Measurements from ENCODE around the gene GPC6. TPM values are rescaled to one million over a fixed set of nuclear protein-coding genes. Genes with fewer than 3 reads are reported as not detected.

The GPC6 gene
- total and polyA plus RNA-seq, 2 donors (not counting 1 experiment from before 2014, with no cell fraction given) = not detected

GRCh38 chr13:93377196-93377595 lies 150.6 kb downstream of the GPC6 start:
- H3K27me3 ChIP-seq (replicated peaks in 1 of 4; ENCODE audit: control extremely low read depth in 1 of 4, control insufficient read depth in 3 of 4, insufficient read depth in 4 of 4, low read length in 3 of 4) = no peaks in the 10 kb centered on the region
- no peak overlapping the region for H3K4me3 ChIP-seq (ENCODE audit: control extremely low read depth in 1 of 5, extremely low read depth in 1 of 5, insufficient read depth in 1 of 5, low read depth in 2 of 5, low read length in 4 of 5)
- intact Hi-C loops (cut with micrococcal nuclease) = no loop called here
- ATAC-seq (ENCODE audit: low read depth) (no peak), DNase-seq (no peak)
- no peaks in the 10 kb centered on the region for H3K4me1 Mint-ChIP-seq
- H3K27ac Mint-ChIP-seq = no peak overlapping the region
- WGBS (ENCODE audit: insufficient coverage) = 73% methylated on average over 4 of the region's 5 CpGs
- H3K79me2 ChIP-seq (ENCODE audit: control insufficient read depth, insufficient read depth, low read length) = no peaks in the 10 kb centered on the region
- H3K27ac ChIP-seq (ENCODE audit: low read length in 2 of 2) = no peak overlapping the region
- peaks cover 5% of the 10 kb centered on the region for H3K9me3 Mint-ChIP-seq (ENCODE audit: insufficient read depth)
- ChIA-PET CTCF (no interaction called here), POLR2A (no interaction called here)
- no peaks in the 10 kb centered on the region for H3K9me3 ChIP-seq (ENCODE audit: control extremely low read depth in 1 of 3, control insufficient read depth in 2 of 3, insufficient read depth in 1 of 3, low read length in 2 of 3)
- no peak overlapping the region for H3K9ac ChIP-seq (ENCODE audit: low read length)
- no peak overlapping the region for H2AFZ ChIP-seq (ENCODE audit: insufficient read depth, low read depth, low read length, poor library complexity, severe bottlenecking)
- H3K4me2 ChIP-seq (replicated peaks; ENCODE audit: low read depth, low read length, poor library complexity, severe bottlenecking) = no peak overlapping the region
- no peaks in the 10 kb centered on the region for H4K20me1 ChIP-seq (ENCODE audit: control insufficient read depth, insufficient read depth, low read length, poor library complexity, severe bottlenecking)
- no peaks in the 10 kb centered on the region for H3K36me3 ChIP-seq (replicated peaks in 1 of 2; ENCODE audit: control extremely low read depth in 1 of 2, control insufficient read depth in 1 of 2, extremely low read depth in 1 of 2, insufficient read depth in 2 of 2, low read length in 1 of 2)
- no peaks in the 10 kb centered on the region for H3K4me1 ChIP-seq (ENCODE audit: control insufficient read depth in 2 of 2, insufficient read depth in 2 of 2, low read length in 2 of 2)
- no peaks in the 10 kb centered on the region for H3K27me3 Mint-ChIP-seq
- no peak overlapping the region for H3K4me3 Mint-ChIP-seq
- TF ChIP-seq CTCF (IDR thresholded peaks at IDR 0.05) (no peak), EZH2 (IDR thresholded peaks at IDR 0.05; ENCODE audit: borderline replicate concordance, insufficient read depth, low read depth, low read length, poor library complexity, severe bottlenecking) (no peak)

DNA sequence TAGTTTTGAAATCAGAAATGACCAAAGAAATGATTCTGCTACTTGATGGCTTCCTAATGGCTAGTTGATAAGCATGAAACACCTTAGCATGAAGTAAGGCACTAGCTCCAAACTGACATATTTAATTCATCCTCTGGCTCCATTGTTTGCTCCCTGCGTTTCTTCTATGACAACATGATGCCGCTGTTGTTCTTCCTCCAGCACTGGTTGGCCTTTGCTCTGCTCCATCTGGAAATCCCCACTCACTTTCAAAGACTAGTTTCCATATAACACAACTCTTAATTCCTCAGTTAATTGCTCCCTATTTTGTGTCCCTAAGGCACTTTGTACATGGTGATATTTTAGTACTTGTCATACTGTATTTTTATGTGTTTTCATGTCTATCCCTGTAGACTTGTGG lies 151.6 kb downstream of the GPC6 start:
- ATAC-seq (ENCODE audit: low read depth) (no peak), DNase-seq (no peak)
- WGBS (ENCODE audit: insufficient coverage) = 88% methylated on average over 2 of the region's 2 CpGs
- H3K27ac Mint-ChIP-seq = no peak overlapping the region
- Histone ChIP-seq H3K79me2 (ENCODE audit: control insufficient read depth, insufficient read depth, low read length) (no peaks in the 10 kb centered on the region), H3K4me3 (ENCODE audit: control extremely low read depth in 1 of 5, extremely low read depth in 1 of 5, insufficient read depth in 1 of 5, low read depth in 2 of 5, low read length in 4 of 5) (no peak overlapping the region), H2AFZ (ENCODE audit: insufficient read depth, low read depth, low read length, poor library complexity, severe bottlenecking) (no peak overlapping the region), H3K9ac (ENCODE audit: low read length) (no peak overlapping the region), H3K4me1 (ENCODE audit: control insufficient read depth in 2 of 2, insufficient read depth in 2 of 2, low read length in 2 of 2) (no peaks in the 10 kb centered on the region), H3K4me2 (replicated peaks; ENCODE audit: low read depth, low read length, poor library complexity, severe bottlenecking) (no peak overlapping the region), H3K27ac (ENCODE audit: low read length in 2 of 2) (no peak overlapping the region), H3K36me3 (replicated peaks in 1 of 2; ENCODE audit: control extremely low read depth in 1 of 2, control insufficient read depth in 1 of 2, extremely low read depth in 1 of 2, insufficient read depth in 2 of 2, low read length in 1 of 2) (no peaks in the 10 kb centered on the region), H3K9me3 (ENCODE audit: control extremely low read depth in 1 of 3, control insufficient read depth in 2 of 3, insufficient read depth in 1 of 3, low read length in 2 of 3) (no peaks in the 10 kb centered on the region), H4K20me1 (ENCODE audit: control insufficient read depth, insufficient read depth, low read length, poor library complexity, severe bottlenecking) (no peaks in the 10 kb centered on the region), H3K27me3 (replicated peaks in 1 of 4; ENCODE audit: control extremely low read depth in 1 of 4, control insufficient read depth in 3 of 4, insufficient read depth in 4 of 4, low read length in 3 of 4) (no peaks in the 10 kb centered on the region)
- no peaks in the 10 kb centered on the region for H3K4me1 Mint-ChIP-seq
- TF ChIP-seq EZH2 (IDR thresholded peaks at IDR 0.05; ENCODE audit: borderline replicate concordance, insufficient read depth, low read depth, low read length, poor library complexity, severe bottlenecking) (no peak), CTCF (IDR thresholded peaks at IDR 0.05) (no peak)
- H3K4me3 Mint-ChIP-seq = no peak overlapping the region
- ChIA-PET POLR2A (no interaction called here), CTCF (no interaction called here)
- intact Hi-C loops (cut with micrococcal nuclease) = no loop called here
- H3K9me3 Mint-ChIP-seq (ENCODE audit: insufficient read depth) = peaks cover 9% of the 10 kb centered on the region
- no peaks in the 10 kb centered on the region for H3K27me3 Mint-ChIP-seq

Measured in B cell (primary cell).